ENCODE measurements around the gene SEMA5A.

Gene SEMA5A

DNA sequence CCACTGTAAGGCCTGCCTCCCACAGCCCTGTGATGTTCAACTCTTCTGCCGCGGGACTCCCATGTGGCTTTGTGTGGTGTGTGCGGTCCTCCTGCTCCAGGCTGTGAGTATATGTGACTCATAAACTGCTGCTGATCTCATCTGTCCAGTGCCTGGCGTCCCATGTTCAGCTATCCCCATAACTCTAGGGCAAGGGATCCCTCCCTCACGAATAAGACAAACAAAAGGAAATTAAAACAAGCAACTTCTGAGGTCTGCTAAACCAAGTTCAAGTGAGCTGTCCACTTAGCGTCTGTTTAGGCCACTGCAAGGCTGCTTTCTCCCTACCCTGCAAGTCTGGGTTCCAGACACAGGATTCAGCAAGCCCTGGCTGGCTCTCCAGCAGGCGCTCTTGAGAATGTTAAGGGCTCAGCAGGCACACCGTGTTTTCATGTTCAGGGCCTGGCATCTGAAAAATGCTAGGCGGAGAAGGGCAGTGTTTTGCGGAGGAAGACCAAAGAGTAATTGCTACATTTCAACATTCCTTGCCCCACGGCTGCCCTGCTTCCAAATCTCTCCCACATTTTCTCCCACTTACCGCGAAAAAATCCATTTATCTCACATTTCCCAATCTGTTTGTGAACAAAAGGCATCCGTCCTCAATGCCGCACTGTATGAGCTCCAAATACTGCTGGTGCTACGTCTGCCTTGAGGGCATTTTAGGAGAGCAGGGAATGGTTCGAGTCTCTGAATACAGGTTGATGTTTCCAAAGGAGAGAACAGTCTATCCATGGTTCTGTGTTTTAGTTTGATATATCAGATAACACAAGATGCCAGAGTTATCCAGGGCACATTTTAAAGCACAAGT, 280.2 kb downstream of the SEMA5A start:
- no peak for DNase-seq (ENCODE audit: low read depth)

GRCh38 chr5:9264301-9264700, 281.6 kb downstream of the SEMA5A start:
- DNase-seq (ENCODE audit: low read depth) = no peak

GRCh38 chr5:9263656-9264055, 282.2 kb downstream of the SEMA5A start:
- no peak for DNase-seq (ENCODE audit: low read depth)

GRCh38 chr5:9251379-9251980, 294.4 kb downstream of the SEMA5A start:
- DNase-seq (ENCODE audit: low read depth) = no peak

- no peak for DNase-seq (ENCODE audit: low read depth)
These were observed 296.6 kb downstream of the SEMA5A start for GRCh38 chr5:9249231-9249630.

GRCh38 chr5:9245071-9245470, 300.8 kb downstream of the SEMA5A start:
- DNase-seq (ENCODE audit: low read depth) = no peak

- DNase-seq (ENCODE audit: low read depth) = no peak
These were observed 301.5 kb downstream of the SEMA5A start for GRCh38 chr5:9244417-9244816.

- DNase-seq (ENCODE audit: low read depth) = no peak
These were observed 304.2 kb downstream of the SEMA5A start for GRCh38 chr5:9241479-9242305.

- DNase-seq (ENCODE audit: low read depth) = no peak
These were observed 305.4 kb downstream of the SEMA5A start for GRCh38 chr5:9240431-9240830.

- DNase-seq (ENCODE audit: low read depth) = no peak
These were observed 306.2 kb downstream of the SEMA5A start for GRCh38 chr5:9239626-9240025.

DNA sequence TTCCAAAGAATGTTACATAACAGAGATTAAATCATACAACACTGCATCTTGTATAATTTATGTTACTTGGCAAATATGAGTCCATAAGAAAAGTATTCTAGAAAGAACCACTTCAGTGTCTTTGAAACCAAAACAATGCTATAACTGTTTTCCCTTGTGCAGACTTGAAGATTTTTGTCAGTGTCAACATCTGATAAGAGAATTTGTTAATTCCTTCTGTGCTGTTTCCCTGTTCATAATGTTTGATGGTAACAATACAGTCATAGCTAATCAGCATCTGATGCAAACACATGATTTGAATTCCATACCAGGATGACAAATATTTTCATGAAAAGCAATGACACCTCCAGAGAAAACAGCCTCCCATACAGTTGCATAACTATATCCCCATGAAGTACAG, 306.8 kb downstream of the SEMA5A start:
- DNase-seq (ENCODE audit: low read depth) = no peak

DNA sequence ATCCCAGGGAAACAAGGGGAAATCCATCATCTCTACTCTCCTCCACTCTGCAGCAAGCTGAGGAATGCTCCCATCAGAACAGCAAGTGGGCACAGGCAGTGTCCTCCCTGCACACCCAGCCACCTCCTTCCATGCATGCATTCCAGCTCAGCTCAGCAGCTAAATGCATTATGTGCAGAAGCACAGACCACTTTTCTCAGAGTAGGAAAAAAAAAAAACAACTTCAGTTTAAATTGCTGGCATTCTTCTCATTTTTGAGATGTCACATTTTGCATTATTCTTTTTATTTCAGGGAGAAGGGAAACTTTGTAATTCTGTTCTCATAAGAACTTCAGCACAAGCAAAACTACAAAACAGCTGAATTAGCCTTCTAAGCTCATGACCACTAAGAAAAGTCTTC, 312.2 kb downstream of the SEMA5A start:
- DNase-seq (ENCODE audit: low read depth) = no peak

GRCh38 chr5:9233035-9233434, 312.8 kb downstream of the SEMA5A start:
- DNase-seq (ENCODE audit: low read depth) = no peak

DNA sequence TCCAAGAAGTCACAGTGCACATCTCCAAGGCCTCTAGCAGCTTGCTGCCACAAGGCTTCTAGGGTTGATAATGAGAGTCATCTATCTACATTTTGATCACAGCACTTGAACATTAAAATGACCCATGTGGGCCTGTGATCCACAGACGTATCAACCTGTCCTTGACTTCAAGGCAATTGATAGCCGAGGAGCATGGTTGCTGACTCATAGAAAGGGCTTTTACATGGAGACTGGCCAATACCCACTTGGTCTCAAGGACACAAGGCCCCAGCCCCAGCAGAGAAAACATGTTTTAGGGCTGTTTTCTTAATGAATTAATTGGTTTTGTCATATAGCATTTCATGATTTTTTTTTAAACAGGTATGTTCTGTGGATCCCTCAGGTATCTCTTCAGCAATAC, 314.0 kb downstream of the SEMA5A start:
- DNase-seq (ENCODE audit: low read depth) = no peak

- DNase-seq (ENCODE audit: low read depth) = no peak
These were observed 315.5 kb downstream of the SEMA5A start for GRCh38 chr5:9230355-9230754.

GRCh38 chr5:9226016-9226536, 319.8 kb downstream of the SEMA5A start:
- no peak for DNase-seq (ENCODE audit: low read depth)

- DNase-seq (ENCODE audit: low read depth) = no peak
These were observed 323.6 kb downstream of the SEMA5A start for GRCh38 chr5:9222054-9222976.

DNA sequence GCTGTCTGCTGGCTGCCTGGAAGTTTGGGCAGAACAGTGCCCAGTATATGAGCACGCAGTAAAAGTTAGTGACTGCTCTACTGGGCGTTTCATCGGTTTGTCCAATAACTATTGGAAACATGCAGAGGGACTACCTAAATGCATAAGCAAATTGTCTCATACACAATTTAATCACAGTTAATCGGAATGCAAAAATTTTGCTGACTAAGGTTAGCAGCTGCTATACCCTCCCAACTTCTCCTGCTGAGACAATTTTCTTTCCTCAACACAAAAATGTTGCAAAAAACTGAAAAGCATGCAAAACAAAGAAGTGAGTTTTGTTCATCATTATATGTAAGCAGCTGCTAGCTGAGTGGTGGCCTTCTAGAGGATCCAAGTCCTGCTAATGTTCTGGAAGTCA, 327.5 kb downstream of the SEMA5A start:
- no peak for DNase-seq (ENCODE audit: low read depth)

DNA sequence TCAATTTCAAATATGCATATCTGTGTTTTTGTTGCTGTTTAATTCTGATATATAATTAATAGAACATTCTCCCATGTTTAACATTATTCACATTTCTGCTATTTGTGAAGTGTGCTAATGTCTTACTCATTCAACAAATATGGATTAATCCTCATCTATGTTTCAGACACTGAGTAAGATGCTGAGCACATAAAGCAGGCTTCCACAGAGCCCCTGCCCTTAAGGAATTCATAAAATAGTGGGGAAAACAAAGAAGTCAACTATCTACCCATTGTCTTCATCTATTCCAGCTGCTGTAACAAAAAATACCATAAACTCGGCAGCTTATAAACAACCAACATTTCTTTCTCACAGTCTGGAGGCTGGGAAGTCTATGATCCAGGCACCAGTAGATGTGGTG, 333.3 kb downstream of the SEMA5A start:
- no peak for DNase-seq (ENCODE audit: low read depth)

DNA sequence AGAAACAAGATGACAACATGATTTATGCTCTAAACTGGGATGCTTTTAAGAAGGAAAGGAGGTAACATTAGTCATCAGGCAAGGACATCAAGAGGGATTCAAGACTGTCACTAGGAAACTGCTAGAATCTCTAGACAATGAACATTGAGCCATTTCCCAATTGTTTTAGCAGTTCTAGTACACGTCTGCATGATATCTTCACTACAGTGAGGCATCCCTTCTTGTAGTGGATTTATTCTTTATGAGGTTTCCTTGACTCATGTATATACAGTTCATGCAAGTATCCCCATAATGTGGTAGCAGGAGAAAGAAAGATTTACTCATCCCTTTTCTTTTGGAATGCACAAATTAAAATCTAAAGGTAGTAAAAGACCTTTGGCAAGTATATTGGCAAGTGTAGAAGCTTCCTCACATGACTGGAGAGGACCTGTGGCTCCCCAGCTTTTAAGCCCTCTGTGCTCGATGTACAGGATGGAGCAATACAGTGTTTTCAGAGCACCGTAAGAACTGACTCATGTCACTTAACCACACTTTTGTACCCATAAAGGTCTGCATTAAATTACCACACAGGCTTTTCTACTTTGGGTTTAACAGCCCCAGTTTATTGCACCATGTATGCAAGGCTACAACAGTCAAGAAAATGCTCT, 335.9 kb downstream of the SEMA5A start:
- DNase-seq (ENCODE audit: low read depth) = no peak

GRCh38 chr5:9207817-9208418, 338.0 kb downstream of the SEMA5A start:
- DNase-seq (ENCODE audit: low read depth) = no peak
